Tracheal epithelial cell (primary cell): ENCODE data around the gene ME1. TPM values are rescaled to one million over a fixed set of nuclear protein-coding genes. Genes with fewer than 3 reads are reported as not detected.

Experiments used
- total RNA-seq: library from RNA; depleted of rRNA; stranded (reverse); fragments of >200 nt; gene quantifications from 2 replicates; pipeline ENCODE4 v1.2.1, GENCODE V29; 2014

Gene ME1
- 17.4 and 31.1 TPM in 2 replicates for total RNA-seq

GRCh38 chr6:83430611-83431544 lies at the start of gene ME1:
Gene ME1, minus strand, starts transcription at chr6:83431051. Its CDS starts 97 bp downstream, at chr6:83430954.

GRCh38 chr6:83192871-83193746 lies 237.7 kb downstream of the ME1 start, which contains the start of the genes PGM3 and RWDD2A:
Gene PGM3, minus strand, starts transcription at chr6:83193265. Its CDS starts 2,253 bp downstream, at chr6:83191012.
Gene RWDD2A, plus strand, starts transcription at chr6:83193357. Its CDS starts 1,095 bp downstream, at chr6:83194452.

Other genes starting within 250 kb of the ME1 start
- gene PGM3, start 237.8 kb downstream of the ME1 start, total RNA-seq: 46.7 and 84.3 TPM in 2 replicates
- gene RWDD2A, start 237.7 kb downstream of the ME1 start, total RNA-seq: 0.64 and 2.4 TPM in 2 replicates
- gene PRSS35, start 81.5 kb upstream of the ME1 start, total RNA-seq: under 0.01 TPM in 1 of 2 replicates, not detected in the other